GM18520 (cell line): ENCODE data around the gene CD52.
"Not testable (repeated sequence)": the region's sequence is repeated elsewhere in the genome, so short reads cannot be mapped to it uniquely, and the experiment has no call there.

Experiments
- ATAC-seq: cut with Tn5 transposase; IDR thresholded peaks from one replicate; pipeline ENCODE4 v1.9.1; 2021; ENCODE audit not compliant: unreplicated experiment

CD52 gene

DNA sequence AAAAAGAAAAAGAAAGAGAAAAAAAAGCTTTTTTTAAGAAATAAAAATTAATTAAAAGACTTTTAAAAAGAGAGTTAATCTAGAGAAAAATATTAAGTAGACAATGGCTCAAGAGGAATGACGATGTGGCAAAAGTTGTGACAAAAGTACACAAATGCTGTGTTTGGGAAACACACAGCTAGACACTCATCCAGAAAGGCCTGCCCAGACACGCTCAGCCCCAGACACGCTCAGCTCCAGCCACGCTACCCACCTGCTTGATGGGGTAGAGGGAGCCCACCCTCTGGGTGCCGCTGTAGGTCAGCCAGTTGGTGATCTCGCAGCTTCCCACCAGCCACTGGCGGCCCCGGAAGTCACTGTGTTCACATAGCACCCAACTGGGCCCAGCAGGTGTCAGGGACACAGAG is 10.2 kb downstream of the CD52 start:
- no peak for ATAC-seq

- ATAC-seq = no peak
These were observed 10.8 kb downstream of the CD52 start for GRCh38 chr1:26328597-26328996.

- not testable (repeated sequence) for ATAC-seq
These were observed 11.6 kb downstream of the CD52 start for GRCh38 chr1:26329380-26329779.

DNA sequence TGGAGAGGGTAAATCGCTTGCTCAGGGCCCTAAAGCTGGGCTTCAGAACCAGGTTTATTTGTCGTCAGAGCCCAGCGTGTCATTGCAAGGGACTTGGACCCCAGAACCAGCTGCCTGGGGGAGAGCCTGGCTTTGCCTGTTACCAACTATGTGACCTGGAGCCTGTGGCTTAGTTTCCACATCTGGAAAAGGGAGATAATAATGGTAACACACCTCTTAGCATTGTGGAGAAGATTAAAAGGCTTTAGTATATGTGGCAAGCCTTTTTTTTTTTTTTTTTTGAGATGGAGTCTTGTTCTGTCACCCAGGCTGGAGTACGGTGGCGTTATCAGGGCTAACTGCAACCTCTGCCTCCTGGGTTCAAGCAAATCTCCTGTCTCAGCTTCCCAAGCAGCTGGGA is 12.5 kb downstream of the CD52 start:
- no peak for ATAC-seq

DNA sequence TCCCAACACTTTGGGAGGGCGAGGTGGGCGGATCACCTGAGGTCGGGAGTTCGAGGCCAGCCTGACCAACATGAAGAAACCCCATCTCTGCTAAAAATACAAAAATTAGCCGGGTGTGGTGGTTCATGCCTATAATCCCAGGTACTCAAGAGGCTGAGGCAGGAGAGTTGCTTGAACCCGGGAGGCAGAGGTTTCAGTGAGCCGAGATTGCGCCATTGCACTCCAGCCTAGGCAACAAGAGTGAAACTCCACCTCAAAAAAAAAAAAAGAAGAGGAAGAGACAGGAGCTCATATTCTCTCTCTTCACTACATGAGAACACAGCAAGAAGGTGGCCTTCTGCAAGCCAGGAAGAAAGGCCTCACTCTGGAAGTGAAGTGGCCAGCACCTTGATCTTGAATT is 15.6 kb downstream of the CD52 start:
- ATAC-seq = not testable (repeated sequence)

DNA sequence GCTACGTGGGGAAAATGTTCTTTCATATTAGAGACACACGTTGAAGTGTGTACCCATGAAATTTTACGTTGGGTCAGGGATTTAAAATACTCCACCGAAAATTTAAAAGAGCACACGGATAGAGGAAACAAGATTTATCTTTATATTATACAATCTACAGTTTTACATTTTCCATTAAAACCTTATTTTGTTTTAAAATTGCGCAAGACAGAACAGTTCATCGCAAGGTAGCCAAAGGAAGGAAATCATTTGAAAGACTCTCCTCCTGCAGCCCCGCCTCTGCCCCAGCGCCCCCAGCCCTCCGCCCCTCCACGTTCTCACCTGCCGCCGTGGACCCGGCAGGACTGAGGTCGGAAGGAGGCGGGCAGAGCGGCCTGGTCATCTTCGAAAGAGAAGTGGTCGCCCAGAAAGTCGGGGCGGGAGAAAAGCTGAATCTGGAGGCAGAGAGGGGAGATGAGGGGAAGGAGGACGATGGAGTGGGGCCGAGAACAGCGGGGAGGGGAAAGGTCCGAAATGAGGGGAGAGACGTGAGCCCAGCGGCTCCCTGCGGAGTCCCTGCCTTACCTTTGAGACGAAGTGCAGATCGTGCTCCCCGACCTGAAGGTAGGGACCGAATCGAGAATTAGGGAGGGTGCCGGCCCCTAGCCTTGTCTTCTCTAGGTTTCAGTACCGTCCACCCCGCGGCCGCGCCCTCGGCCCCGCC is 18.2 kb downstream of the CD52 start:
- ATAC-seq = no peak

- no peak for ATAC-seq
These were observed 18.9 kb downstream of the CD52 start for GRCh38 chr1:26336477-26337205.

DNA sequence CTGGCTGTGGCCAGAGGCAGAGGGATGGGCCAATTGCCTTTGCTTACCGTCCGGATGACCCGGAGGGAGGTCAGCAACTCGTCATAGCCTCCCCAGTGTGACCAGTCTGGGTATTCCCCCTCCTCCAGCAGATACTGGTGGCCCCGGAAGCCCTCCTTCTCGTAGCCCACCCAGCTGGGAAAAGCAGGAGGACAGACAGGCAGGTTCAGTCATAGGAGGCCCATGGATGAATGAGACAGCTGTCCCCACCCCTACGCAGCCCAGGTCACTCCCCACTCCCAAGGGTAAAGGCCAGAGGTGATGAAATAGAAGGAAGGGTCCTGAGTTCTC is 19.4 kb downstream of the CD52 start:
- no peak for ATAC-seq

DNA sequence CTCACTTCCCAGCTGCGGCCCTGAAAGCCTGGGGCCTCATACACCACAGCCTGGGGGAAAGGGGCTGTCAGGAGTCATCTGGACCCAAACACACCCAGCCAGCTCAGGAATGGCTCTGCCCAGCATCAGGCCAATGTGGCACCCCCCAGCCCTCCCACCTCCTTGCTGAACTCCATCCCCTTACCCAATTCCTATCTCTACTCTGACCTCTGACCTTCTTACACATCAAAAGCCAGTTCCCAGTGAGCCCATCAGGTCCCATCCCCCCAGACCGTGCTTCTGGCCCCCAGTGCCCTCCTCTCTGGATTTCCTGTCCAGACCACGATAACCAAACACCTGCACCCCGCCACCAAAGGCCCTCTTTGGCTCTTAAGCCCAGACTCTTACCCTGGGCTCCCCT is 19.9 kb downstream of the CD52 start:
- no peak for ATAC-seq

- ATAC-seq = no peak
These were observed 20.9 kb downstream of the CD52 start for GRCh38 chr1:26338670-26339069.

DNA sequence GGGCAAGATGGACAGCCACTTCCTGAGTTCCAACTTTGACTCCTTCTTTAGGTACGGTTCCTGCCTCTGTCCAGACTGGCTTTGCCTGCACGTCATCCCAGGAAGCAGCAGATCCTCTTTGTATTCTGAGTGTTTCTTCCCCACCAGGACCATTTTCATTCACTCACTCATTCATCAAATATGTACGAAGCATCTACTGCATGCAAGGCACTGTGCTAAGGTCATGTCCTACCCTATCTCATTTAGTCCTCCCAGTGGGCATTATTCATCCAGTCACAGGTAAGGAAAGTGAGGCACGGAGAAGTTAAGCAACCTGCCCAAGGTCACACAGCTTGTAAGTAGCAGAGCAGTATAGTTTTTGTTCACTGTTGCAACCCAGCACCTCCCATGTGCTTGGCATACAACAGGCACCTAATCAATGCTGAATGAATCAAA is 22.3 kb downstream of the CD52 start:
- no peak for ATAC-seq

GRCh38 chr1:26344147-26344920 is 26.6 kb downstream of the CD52 start:
- no peak for ATAC-seq

GRCh38 chr1:26345718-26346117 is 28.0 kb downstream of the CD52 start:
- no peak for ATAC-seq

GRCh38 chr1:26346274-26347033 is 28.7 kb downstream of the CD52 start:
- ATAC-seq = no peak

DNA sequence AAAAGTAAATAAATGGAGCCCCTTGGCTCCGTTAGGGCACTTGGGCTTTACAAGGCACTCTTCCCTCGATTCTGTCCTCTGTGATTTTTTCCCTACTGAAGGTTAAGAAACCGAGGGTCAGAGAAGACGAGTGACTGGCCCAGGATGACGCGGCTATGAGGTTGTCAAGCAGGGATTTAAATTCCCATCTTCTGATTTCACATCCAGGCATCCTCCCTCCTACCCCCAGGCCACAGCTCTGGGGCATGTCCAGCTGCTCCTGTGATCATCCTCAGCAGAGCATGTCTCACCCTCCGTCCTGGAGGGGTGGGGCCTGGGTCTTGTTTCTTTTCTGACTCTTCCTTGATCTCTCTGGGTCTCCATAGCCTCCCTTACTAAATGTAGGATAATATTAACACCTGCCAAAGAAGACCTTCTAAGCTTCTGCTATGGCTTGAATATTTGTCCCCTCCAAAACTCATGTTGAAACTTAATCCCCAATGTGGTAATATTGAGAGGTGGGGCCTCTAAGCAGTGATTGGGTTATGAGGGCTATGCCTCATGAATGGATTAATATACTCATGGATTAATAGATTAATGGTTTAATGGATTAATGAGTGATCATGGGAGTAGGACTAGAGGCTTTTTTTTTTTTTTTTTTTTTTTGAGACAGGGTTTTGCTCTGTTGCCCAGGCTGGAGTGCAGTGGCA is 31.6 kb downstream of the CD52 start:
- ATAC-seq = no peak

DNA sequence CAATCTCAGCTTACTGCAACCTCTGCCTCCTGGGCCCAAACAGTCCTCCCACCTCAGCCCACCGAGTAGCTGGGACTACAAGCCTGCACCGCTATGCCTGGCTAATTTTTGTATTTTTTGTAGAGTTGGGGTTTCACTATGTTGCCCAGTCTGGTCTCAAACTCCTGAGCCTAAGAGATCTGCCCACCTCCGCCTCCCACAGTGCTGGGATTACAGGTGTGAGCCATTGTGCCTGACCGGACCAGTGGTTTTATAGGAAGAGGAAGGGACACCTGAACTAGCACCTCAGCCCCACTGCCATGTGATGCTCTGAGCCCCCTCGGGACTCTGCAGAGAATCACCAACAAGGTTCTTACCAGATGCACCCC is 32.1 kb downstream of the CD52 start:
- no peak for ATAC-seq

DNA sequence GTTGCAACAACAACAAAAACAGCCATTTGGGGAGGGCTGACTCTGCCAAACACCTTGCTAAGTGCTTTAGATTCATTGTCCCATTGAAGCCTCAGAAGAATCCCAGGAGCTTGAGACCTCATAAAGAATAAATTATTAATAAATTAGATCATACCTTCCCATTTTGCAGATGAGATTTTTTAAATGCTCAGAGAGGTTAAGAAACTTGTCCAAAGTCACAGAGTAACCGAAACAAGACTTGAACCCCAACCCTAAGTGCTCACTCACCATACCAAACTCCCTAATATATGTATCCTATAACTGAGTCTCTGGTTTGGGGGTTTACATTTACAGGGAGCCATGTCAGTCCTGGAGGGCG is 32.6 kb downstream of the CD52 start:
- ATAC-seq = no peak

GRCh38 chr1:26350701-26351589 is 33.2 kb downstream of the CD52 start:
- ATAC-seq = no peak

DNA sequence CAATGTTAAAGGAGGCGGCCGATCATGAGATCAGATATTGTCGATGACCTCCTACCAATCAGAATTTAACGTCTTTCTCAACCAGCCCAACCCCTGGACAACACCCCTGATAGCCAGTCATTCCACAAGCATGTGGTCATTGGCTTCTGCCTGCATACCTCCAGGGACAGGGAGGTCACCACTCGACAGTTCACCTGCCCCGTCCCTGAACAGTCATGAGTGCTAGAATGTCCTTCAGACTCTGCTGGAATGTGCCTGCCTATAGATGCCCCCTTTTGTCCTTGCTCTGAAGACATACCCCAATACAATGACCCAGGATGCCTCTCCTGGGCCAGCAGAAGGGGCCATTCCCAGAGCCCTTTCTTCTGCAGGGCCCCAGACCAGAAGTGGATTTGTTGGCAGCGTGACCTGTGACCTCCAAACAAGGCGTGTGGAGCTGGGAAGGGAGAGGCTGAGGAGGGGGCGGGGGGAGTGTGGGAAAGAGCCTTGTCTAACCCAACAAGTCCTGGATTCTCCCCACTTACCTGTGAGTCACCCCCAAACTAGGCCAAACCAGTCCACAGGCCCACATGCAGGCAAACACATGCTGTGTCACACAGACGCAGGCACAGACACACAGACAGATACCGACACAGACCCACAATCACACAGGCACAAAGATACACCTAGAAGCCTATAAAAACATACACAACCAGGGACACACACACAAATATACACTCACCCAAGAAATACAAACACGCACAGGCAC is 34.0 kb downstream of the CD52 start:
- no peak for ATAC-seq
